NCI-H69 (cell line): ENCODE data around the gene MEN1.

Experiments
- DNase-seq: peaks from one replicate; lab custom pipeline; 2025; lab: John Stamatoyannopoulos, UW

The MEN1 gene

DNA sequence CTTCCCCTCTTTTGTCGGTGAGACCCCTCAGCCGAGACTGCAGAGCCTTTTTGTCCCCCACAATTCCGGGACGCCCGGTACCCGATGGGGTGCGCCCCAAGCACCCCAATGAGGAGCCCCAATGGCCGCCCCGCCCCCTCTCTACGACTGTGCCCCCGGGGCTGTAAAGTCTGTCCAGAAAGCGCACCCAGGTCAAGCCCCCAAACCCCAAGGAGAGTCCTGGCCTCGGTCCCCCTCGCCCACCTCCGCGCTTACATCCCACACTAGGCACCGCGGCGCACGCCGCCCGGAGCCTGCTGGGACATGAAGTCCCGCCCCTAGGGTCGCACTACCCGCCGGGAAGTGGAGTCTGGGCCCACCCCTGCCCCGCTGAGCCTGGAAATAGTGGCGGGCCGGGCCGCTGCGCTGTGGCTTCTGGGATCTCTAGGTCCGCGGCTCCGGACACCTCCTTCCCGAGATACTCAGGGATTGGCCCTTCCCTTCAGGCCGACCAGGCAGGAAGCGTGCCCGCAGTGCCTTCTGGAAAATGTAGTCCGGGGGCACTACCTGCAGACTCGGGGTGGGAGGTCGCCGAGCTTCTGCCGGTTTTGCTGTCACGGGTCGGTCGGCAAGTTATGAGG, at the start of gene MEN1:
MEN1 (minus strand) TSS at position 281 of the 620 bp plus-strand sequence. CDS start 442 bp downstream, outside the sequence.
- peak; percentile 99 for DNase-seq

DNA sequence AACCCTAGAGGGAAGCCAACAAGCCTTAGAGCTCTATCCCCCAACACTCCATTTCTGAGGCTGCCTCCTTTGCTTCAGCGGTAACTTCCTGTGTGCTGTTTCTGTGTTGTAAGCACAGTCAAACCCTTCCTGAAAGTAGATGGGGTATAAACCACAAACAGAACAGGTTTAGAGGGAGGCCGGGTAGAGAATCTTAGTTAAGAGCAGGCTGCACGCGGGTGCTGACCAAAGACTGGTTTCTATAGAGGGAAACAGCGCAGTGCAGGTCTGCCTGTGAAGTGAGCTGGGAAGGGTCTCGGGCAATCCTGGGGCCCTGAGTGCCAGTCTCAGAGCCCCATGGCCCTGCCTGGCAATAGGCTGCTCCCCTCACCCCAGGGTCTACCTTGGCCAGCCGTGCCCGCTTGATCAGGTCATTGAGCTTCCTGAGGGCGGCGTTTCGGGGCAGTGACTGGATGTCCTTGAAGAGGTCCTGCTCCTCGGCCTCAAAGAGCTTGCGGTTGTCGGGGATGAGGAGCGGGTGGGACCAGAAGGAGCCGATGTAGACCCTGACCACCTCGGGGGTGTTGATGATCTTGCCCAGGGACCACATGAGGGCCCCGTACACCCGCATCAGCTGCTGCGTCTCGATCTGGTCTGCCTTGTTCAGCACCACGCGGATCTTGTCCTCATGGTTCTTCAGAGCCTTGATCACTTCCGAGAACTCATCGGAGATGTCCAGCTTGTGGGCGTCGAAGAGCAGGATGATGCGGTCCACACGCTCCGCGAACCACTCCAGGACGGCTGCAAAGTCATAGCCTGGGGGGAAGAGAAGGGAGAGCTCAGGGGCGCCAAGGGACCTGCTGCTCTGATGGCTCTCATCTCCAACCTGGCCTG, 49.4 kb upstream of the MEN1 start:
- no peak for DNase-seq

DNA sequence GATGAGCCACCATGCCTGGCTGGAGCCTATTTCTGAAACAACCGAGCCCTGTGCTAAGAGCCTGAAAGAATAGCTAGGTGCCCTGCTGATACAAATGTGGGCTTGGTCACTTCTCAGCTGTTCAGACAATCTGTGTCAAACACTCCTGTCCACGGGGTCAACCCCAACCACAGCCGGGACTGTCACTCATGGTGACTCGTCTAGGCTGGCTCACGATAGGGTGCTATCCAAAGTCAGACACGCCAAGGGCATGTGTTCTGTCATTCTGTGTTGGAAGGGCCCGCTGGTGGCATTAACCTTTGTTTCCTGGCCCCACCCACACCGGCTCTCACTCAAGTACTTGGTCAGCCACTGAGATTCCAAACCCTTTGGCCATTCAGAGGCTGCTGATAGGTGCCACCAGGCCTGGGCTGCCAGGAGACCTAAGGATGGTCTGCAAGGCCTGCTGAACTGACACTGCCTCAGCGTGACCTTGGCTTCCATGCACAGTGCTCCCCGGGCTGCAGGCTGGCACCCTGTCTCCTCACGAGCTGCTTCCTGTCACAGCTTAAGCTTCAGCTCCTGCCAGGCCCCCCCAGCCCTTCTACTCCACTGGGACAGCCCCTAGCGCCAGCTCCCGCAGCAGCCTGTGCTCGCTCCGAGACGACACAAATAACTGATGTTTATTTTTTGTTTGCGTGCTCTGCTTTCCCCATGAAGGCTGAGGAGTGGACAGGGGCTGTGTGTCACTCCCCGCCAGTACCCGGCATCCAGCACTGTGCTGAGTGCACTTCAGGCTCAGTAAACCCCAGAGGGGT, 48.3 kb upstream of the MEN1 start:
- no peak for DNase-seq

DNA sequence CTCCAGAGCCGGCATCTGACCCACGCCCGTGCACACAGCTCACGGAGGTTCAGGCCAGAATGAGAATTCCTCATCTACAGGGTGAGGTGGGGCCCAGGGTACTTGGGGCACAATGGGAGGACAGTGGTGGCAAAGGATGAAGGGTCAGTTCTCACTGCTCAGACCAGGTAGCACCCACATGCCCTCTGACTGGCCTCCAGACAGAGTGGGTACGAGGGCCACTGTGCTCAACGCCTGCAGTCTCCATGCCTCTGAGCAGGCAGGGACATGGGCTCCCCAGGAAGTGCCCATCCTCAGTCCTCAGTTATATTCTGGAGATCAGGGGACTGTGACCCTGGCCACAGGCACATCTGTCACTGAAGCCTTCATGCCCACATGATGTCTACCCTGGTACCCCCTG, 47.1 kb upstream of the MEN1 start:
- DNase-seq, result no peak

DNA sequence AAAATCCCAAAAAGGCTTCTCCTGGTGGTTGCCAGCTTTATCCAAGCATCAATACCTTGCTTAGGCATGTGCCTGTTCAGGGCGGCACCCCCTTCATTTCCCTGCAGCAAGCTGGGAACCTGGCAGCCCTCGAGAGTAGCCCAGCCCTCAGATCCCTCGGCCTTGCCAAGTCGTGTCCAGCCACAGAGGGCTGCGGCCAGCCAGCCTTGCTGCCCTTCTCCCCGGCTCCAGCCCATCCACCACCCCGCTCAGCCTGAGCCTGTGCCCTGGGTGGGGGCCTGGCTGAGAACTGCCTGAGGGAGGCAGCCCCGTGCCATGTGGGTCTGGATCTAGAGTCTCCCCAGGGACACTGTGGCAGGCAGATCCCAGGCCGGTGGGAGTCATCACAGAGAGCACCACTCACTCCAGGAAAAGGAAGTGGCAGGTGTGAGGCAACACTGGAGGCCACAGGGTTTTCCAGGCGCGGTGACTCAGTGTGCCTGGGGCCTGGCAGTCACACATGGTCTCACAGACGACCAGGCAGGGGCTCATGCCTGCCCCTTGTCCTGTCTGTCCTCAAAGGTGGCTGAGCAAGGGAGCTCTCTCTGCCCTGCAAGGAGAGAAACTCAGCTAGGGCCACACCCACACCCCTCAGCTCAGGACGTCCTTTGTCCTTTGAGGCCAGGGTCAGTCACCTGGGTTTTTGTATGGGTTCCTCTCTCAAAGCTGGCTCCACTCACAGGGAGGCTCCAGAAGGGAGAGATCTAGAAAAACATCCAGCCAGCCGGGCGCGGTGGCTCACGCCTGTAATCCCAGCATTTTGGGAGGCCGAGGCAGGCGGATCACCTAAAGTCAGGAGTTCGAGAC, 46.3 kb upstream of the MEN1 start:
- peak; percentile 17 for DNase-seq

DNA sequence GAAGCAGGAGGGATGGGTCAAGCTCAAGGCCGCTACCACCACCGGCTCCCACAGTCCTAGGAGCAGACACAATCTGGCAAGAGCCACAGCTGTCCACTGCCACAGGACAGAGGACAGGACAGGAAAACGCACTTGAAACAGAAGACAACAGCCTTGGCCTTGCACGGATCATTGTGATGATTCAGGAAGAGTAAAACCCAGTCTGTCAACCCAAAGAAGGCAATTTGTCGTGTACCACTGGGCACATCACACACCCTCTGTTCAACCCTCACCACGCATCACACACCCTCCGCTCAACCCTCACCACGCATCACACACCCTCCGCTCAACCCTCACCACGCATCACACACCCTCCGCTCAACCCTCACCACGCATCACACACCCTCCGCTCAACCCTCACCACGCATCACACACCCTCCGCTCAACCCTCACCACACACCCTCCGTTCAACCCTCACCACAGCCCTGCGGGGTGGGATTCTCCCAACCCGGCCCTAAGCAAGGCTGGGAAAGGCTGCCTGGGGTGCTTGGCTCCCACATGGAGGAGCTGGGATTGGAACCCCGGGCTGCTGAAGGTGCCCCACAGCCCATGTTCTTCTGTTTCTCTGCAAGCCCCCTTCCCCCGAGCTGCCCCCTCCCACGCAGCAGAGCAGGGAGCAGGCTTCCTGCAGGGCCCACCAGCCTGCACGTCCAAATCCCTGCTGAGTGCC, 45.4 kb upstream of the MEN1 start:
- no peak for DNase-seq

DNA sequence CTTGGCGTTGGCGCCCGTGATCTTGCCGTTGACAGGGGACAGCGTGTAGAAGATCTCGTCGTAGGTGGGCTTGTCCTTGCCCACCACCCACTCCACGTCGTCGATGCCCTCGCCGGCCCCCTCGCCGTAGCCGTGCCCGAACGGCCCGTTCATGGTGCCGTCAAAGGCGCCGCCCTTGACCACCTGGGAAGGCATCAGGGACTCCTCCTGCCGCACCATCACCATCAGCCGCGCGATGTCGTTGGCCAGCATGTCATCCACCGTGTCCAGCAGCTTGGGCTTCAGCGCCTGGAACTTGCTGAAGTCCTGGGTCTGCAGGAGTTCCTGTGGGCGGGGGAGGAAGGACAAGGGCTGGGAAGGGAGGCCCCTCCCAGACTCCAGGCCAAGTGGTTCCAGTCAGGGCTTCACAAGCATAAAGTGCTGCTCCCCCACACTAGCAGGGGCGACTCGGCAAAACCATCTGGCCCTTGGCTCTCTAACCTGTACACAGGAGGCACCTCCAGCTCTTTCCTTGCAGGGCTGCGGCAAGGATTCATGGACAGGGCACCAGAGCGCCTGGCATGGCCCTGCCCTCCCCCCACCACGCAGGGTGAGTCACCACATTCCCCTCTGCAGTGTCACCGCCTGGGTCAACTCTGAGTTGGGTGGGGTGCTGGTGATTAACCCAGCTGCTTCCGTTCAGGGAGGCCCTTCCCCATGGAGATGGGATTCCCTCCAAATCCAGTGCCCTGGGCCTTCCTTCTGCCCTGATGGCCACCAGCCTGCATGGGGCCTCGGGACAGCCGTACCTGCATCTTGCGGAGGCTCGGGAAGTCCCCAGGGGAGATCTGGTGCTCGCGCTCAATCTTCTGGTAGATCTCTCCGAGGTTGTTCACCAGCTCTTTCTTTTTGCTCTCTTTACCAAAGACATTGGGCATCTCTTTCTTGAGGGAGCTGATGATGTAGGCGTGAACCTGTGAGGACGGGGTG, 44.5 kb upstream of the MEN1 start:
- DNase-seq, result no peak

DNA sequence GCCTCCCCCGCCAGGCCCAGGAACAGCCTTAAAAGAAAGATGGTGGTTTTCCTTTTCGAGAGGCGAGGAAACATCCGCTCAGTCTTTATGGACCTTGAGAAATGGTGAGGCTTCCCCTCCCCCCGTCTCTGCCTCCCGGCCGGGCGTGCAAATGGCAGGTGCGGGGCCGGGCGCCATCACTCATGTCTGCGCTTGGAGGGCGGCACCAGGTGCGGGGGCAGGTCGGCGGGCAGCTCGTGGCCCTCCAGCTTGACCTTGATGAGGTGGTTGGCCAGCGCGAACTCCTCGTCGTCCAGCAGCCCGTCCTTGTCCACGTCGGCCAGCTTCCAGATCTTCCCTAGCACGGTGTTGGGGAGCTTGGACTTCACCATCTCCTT, 43.8 kb upstream of the MEN1 start:
- no peak for DNase-seq

DNA sequence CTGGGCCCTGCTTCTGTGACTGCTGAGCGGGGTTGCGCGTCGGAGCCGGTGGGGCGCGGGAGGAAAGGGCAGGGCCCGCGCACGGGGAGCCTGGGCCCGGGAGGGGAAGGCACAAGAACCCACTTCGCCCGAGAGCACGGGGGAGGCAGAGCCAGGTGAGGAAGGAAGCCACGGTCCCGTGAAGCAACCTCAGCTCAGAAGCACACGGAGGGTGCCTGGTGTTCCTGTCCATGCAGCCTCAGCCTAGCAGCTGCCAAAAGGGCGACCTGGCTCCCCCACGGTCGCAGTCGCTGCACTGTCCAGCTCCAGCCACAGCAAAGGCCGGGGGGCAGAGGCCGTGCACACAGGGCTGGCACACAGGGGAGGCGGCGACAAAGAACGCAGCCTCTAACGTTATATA, 43.4 kb upstream of the MEN1 start:
- no peak for DNase-seq

DNA sequence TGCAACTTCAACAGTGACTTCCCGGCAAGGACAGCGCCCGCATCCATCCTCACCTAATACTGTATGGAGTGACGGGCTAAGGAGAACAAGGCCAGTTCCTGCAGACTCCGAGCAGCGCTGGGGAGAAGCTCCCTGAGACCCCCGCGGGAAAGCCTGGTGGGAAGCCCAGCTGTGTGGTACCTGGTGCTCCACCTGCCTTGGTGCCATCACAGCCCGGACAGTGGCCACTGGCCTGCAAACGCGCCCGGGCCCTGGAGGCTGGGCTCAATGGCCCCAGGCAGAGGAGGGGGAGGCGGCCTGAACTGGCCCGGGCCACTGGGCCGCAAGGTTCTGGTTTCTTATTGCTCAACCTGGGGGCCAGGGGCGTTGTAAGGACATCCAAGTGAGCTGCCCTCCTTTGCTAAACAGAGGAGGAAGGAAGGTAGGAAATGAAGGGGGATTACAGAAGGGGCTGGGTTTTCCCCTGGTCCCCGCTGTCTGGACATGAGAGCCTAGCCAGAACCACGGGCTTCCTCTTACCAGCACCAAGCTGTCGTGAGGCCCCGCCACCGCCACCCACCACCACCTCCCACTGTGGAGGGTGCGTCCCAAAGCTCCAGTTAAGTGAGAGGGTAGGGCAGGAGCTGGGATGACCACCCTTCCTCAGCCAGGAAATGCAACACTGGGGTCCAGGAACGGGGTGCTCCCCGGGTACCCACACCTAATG, 42.6 kb upstream of the MEN1 start:
- no peak for DNase-seq

DNA sequence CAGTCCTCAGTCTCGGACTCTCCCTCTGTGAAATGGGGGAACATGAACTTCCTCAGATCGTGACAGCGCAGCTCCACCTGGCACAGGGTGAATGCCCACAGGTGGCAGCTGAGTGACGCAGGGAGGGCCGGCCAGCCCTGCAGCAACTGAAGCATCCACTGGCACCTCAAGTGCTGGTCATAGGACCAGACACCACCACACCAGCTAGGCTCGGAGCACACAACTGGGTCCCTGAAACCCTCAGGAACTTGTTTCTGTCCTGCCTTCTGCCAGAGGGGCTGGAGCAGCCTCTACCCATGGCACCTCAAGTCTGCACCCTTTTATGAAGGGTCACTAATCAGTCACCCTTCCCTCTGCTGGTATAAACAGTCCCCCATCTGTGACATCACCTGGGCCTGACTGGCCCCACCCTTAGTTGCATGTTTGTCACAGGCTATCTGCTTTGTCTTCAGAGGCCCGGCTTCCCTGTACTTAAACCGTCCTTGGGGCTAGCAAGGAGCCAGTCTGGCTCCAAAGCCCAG, 41.5 kb upstream of the MEN1 start:
- no peak for DNase-seq

DNA sequence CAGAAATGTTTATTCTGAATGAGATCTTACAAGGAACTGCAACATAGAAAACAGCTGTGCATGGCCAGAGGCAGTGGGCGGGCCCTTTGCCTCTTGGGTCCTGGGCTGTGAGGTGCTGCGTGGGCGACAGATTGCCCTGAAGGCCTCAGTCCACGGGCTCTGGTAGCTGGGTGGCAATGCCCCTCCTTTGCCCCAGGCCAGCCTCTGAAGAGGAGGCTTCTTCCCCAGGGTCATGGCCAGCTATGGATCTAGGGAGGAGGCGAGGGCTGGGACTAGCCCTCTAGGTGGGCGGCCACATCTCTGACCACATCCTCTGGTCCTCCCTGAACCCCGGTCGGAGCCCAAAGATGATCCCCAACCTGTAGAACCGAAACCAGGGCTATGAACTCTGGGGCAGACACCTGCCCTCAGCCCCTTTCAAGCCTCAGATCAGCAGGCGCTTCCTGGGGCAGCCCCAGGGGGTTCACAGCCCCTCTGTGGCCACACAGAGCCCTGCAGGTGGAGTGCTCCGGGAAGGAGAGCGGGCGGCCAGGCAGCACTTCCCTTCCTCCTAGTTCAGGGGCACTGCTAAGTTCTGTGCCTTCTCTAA, 40.7 kb upstream of the MEN1 start:
- peak; percentile 43 for DNase-seq

DNA sequence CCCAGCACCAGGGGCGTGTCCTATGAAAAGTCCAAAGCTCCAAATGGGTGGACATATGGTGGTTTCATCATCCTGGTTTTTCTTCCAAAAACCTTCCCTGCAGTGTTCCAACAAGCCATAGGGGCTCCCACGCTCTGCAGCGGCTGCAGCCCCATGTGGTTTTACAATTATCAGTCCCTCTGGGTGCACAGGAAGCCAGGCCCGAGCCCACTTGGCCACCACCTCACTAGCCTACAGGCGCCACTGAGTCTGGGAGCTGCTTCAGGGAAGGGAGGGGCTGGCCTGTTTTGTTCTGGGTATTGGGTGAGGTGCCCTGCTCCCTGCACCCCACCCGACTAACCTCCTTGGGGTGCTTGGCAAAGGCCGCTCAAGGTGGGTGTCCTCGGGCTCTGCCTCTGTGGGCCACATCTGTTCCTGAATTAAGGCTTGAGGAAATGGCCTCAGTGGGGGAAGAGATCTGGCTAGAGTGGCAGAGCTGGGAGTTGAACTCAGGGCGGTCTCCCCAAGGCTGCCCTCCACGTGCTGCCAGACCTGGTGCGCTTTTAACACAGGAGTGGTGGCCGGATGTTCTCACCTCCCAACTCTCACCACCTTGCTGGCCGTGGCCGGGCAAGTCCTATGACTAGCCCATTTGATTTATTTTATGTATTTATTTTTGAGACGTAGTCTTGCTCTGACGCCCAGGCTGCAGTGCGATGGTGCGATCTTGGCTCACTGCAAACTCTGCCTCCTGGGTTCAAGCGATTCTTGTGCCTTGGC, 39.4 kb upstream of the MEN1 start:
- peak; percentile 55 for DNase-seq

DNA sequence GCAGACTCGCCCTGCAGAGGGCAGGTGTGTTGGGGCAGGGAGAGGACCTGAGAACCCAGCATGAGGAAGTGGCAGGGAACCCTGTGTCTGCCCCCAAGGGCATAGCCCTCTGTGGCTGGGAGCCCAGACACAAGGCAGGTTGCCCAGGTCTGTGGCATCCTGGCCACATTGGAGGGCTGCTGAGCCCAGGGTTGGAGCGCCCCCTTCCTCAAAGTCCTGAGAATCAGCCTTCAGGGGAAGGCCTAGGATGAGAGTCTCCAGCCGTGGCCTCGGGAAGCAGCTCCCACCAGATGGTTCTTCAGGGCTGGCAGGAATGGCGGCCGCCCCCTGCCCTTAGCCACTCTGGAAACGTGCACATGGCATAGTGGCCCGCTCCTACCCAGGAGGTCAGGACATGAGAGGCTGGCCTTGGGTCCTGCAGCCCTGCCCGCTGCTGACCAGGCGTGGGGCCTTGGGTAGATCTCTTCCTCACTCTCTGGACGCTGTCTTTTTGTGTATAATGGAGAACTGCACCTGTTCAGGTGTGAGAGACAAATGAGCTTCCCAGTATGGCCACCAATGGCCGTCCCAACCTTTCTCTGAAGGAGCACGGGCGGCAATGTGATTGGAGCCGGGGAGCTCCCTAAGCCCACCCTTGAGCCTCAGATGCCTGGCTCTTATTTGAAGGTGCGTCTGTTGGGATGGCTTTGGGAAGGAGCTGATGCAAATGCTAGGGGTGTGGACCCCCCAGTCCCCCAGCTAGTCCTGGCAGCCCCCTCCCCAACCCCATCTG, 38.7 kb upstream of the MEN1 start:
- peak; percentile 79 for DNase-seq

DNA sequence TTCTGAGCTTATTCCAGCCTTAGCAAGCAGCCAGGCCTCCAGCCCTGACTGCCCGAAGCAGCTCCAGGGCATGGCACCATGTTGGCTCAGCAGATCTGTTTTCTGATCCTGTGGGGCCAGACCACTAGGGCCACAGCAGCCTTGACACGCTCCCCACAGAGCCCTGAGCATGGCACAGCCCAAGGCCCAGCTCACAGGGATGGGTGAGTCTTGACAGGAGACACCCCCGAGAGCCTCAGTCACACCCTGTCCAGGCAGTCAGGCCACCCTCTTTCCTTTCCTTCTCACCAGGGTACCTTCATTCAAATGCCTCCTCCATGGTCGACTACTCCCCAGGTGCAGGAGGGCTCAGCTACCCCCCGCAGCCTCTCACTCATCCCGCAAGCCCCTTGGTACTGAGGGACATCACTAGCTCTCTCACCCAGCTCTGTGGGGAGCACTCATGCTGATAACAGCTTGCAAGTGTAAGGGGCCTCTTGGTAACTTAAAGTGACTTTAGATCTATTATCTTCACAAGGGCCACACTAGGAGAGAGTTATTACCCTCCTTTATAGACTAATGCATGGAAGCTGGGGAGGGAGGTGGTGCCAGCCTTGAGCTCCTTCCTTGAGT, 38.0 kb upstream of the MEN1 start:
- DNase-seq, result no peak

DNA sequence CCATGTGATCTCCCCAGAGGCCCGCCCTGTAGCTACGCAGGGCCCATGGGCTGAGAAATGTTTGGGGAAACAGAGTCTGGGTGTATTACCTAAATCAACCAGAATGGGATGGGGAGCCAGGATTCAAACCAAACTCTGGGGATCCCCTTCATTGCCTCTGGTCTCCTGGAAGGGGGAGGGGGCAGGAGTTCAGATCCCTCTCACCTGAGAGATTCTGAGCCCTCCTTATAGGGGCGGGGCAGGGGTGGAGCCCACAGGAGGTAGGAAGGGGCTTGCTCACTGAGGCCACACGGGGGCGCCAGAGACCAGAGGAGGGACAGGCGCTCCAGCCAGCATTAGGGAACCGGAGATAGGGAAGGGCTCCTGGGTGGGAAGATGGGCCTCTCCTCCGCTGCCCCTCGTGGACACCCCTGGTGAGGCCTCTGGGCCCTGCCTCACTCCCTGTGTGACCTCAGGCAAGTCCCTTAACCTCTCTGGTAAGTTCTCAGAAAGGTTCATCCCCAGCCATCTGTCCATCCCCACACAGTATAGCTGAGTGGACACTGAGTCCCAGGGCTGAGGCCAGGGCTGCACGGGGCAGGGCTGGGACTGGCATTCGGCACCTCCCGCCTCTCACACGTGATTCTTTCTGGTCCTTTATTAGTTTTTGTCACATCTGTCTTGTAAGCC, 36.8 kb upstream of the MEN1 start:
- peak; percentile 93 for DNase-seq
